NCI-H187 (cell line): Measurements from ENCODE around the gene GRP.
"Not testable (repeated sequence)": the region's sequence is repeated elsewhere in the genome, so short reads cannot be mapped to it uniquely, and the experiment has no call there.

ENCODE experiments used
- DNase-seq, 2 experiments: peaks; one replicate each; lab custom pipeline; 2025; lab: John Stamatoyannopoulos, UW

GRP gene

GRCh38 chr18:59229701-59230443 is 9.9 kb downstream of the GRP start:
- DNase-seq = no peak

GRCh38 chr18:59231114-59231513 is 11.2 kb downstream of the GRP start:
- no peak for DNase-seq

- no peak for DNase-seq
Observed at GRCh38 chr18:59231877-59232276, 11.9 kb downstream of the GRP start.

- no peak for DNase-seq
Observed at GRCh38 chr18:59232309-59233016, 12.5 kb downstream of the GRP start.

- no peak for DNase-seq
Observed at GRCh38 chr18:59233017-59233410, 13.1 kb downstream of the GRP start.

GRCh38 chr18:59238385-59238784 is 18.4 kb downstream of the GRP start:
- DNase-seq = no peak

- no peak for DNase-seq
Observed at GRCh38 chr18:59239642-59240041, 19.7 kb downstream of the GRP start.

- DNase-seq = no peak
Observed at GRCh38 chr18:59242906-59243305, 22.9 kb downstream of the GRP start.

- no peak for DNase-seq
Observed at GRCh38 chr18:59246796-59247195, 26.8 kb downstream of the GRP start.

- DNase-seq = peak; percentile 19 to 20
Observed at GRCh38 chr18:59249199-59249774, 29.3 kb downstream of the GRP start.

- not testable (repeated sequence) for DNase-seq
Observed at GRCh38 chr18:59255491-59255890, 35.5 kb downstream of the GRP start.

GRCh38 chr18:59261842-59262241 is 41.9 kb downstream of the GRP start:
- not testable (repeated sequence) for DNase-seq

GRCh38 chr18:59262243-59262642 is 42.3 kb downstream of the GRP start:
- DNase-seq = not testable (repeated sequence)

- DNase-seq = no peak
Observed at GRCh38 chr18:59263661-59264060, 43.7 kb downstream of the GRP start.

GRCh38 chr18:59264121-59264571 is 44.2 kb downstream of the GRP start:
- DNase-seq = no peak

GRCh38 chr18:59264651-59265245 is 44.8 kb downstream of the GRP start:
- DNase-seq = no peak

GRCh38 chr18:59265246-59265973 is 45.5 kb downstream of the GRP start:
- DNase-seq = peak; percentile 14 to 46

- DNase-seq = no peak
Observed at GRCh38 chr18:59265974-59266369, 46.0 kb downstream of the GRP start.

- DNase-seq = no peak
Observed at GRCh38 chr18:59266459-59266858, 46.5 kb downstream of the GRP start.

- DNase-seq = no peak
Observed at GRCh38 chr18:59266886-59267502, 47.0 kb downstream of the GRP start.

GRCh38 chr18:59267503-59268126 is 47.7 kb downstream of the GRP start:
- no peak for DNase-seq
